Spleen (tissue), 11 donors: ENCODE data around the gene COL8A1. TPM values are rescaled to one million over a fixed set of nuclear protein-coding genes. Genes with fewer than 3 reads are reported as not detected.

Experiments used
- DNase-seq: peaks from one replicate; pipeline ENCODE4 v3.0.0-alpha.2; 2020
- H3K27ac ChIP-seq, 8 donors: fragments of 200-600 bp; sonication (generic) in 7 of 8; 1 replicate in 4 of 8; 2 replicates in 4 of 8; pipeline versions ENCODE4 v1.5.0 to v1.8.0; 2016 to 2021; ENCODE audit warnings: inconsistent platforms in 4 of 8, mild to moderate bottlenecking in 4 of 8, moderate library complexity in 1 of 8
- H3K27me3 ChIP-seq, 7 donors: fragments of 200-600 bp; sonication (generic) in 6 of 7; replicated peaks in 1 of 7; 1 replicate in 4 of 7; 2 replicates in 3 of 7; pipeline versions ENCODE4 v1.5.0 to v1.8.0; 2016 to 2021; ENCODE audit warnings: inconsistent platforms in 3 of 7, mild to moderate bottlenecking in 1 of 7
- H3K36me3 ChIP-seq, 6 donors: fragments of 200-600 bp; sonication (generic) in 5 of 6; 1 replicate in 4 of 6; 2 replicates in 2 of 6; pipeline versions ENCODE4 v1.5.0 to v1.8.0; 2016 to 2021; ENCODE audit warnings: inconsistent platforms in 2 of 6
- H3K4me1 ChIP-seq, 6 donors: fragments of 200-600 bp; sonication (generic) in 5 of 6; 1 replicate in 3 of 6; 2 replicates in 3 of 6; pipeline versions ENCODE4 v1.5.0 to v1.8.0; 2016 to 2021; ENCODE audit warnings: inconsistent platforms in 3 of 6
- H3K4me3 ChIP-seq, 8 donors: fragments of 200-600 bp; sonication (generic) in 7 of 8; 1 replicate in 4 of 8; 2 replicates in 4 of 8; pipeline versions ENCODE4 v1.5.0 to v1.8.0; 2016 to 2021; ENCODE audit warnings: inconsistent platforms in 4 of 8, mild to moderate bottlenecking in 4 of 8, moderate library complexity in 2 of 8
- H3K9me3 ChIP-seq, 8 donors: fragments of 200-600 bp; sonication (generic) in 7 of 8; 1 replicate in 4 of 8; 2 replicates in 4 of 8; pipeline versions ENCODE4 v1.5.0 to v1.8.0; 2016 to 2021; ENCODE audit warnings: inconsistent platforms in 4 of 8
- POLR2A ChIP-seq, 3 donors: fragments of 450-650 bp; IDR thresholded peaks; one replicate each; pipeline ENCODE4 v1.5.1; 2017; ENCODE audit warnings: antibody characterized with exemption in 3 of 3, mild to moderate bottlenecking in 1 of 3
- POLR2AphosphoS5 ChIP-seq, 3 donors: sonication (generic); formaldehyde crosslinking; IDR thresholded peaks; one replicate each; pipeline ENCODE4 v1.5.1; 2017; ENCODE audit warnings: antibody characterized with exemption in 3 of 3
- WGBS, 5 donors: extraction: QIAGEN DNeasy Blood & Tissue Kit in 3 of 5; methylation state at CpG; one replicate each; pipeline versions ENCODE4 v1.1.5 to v1.1.7; 2013 to 2018; 5-methylcytosine and 5-hydroxymethylcytosine counted together
- intact Hi-C: fragments of 100-400 bp; cut with DNase I; formaldehyde crosslinking; loops from one replicate; pipeline ENCODE4 v1.15.0; 2023; ENCODE audit warnings: low total_unique reads
- polyA plus RNA-seq, 3 donors: library from polyadenylated mRNA; stranded (reverse); fragments of 200-250 nt; gene quantifications; one replicate each; pipeline ENCODE4 v1.2.1, GENCODE V29; 2013
- total RNA-seq, 7 donors: library from RNA; depleted of rRNA in 3 of 7; stranded (reverse); fragments of >200 nt in 3 of 7; fragmentation: NEBNext Ultra II Directional in 4 of 7; extraction: Animal tissue kit (Norgen Biotek cat#: 25700) in 4 of 7; gene quantifications; one replicate each; pipeline versions ENCODE4 v1.1.0 to v1.2.1, GENCODE V29; 2016 to 2021
- TF ChIP-seq, protein P1 (sequence below), 11 experiments: fragments of 200-600 bp in 7 of 11; fragments of 450-650 bp in 4 of 11; sonication (generic) in 4 of 11; IDR thresholded peaks in 8 of 11; conservative IDR thresholded peaks in 3 of 11; 1 replicate in 7 of 11; 2 replicates in 4 of 11; pipeline versions ENCODE4 v1.4.0 to v1.8.0; 2016 to 2021; ENCODE audit warnings: antibody characterized with exemption in 11 of 11, inconsistent platforms in 4 of 11, mild to moderate bottlenecking in 1 of 11
- donor health status: healthy with polysubstance abuse.
- donor health status: DM: no; HTN: no; CAD: no; lungs with moderate emphysema.
- donor health status: DM: no; HTN: no; CAD: no.
- donor health status: Bipolar disorder and iron deficiency.
- donor health status: healthy.
- donor health status: DM: no; HTN: no; CAD: no.
- donor health status: DM: yes; HTN: yes; CAD: no.

The COL8A1 gene
- total and polyA plus RNA-seq, 10 donors, result 0.22 to 3.1 (median 1.4) TPM

DNA sequence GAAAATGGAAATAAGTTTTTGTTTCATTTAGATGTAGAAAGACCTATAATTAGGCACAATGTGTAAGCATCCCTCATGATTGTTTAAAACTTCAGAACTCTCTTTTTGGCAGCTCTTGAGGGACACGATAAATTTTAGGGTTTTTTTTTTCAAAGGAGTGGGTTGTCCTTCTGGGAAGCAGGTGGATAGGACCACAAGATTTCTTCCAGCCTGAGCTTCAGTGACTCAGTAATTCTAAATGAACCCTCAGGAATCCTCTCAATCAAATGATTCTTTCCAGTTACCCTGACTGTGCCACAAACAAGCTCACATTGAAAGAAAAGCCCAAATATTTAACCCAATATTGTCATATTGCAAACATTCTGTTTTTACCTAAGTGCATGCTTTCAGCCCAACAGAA is 45.1 kb downstream of the COL8A1 start:
- Histone ChIP-seq H3K27ac (no peak overlapping the region), H3K36me3 (no peaks in the 10 kb centered on the region), H3K4me1 (no peaks in the 10 kb centered on the region), H3K4me3 (no peak overlapping the region), H3K27me3 (peaks cover 0 to 4% (median 0%) of the 10 kb centered on the region in 7 donors), H3K9me3 (no peaks in the 10 kb centered on the region)
- 71 to 85% (median 81%) methylated on average over 1 of the region's 1 CpG for WGBS, 5 donors
- DNase-seq, result no peak
- intact Hi-C loops, result loop anchor here (10.0 kb wide), 1 partner anchor 859 kb away; no protein-coding TSS in a partner anchor
- TF ChIP-seq, protein P1, sequence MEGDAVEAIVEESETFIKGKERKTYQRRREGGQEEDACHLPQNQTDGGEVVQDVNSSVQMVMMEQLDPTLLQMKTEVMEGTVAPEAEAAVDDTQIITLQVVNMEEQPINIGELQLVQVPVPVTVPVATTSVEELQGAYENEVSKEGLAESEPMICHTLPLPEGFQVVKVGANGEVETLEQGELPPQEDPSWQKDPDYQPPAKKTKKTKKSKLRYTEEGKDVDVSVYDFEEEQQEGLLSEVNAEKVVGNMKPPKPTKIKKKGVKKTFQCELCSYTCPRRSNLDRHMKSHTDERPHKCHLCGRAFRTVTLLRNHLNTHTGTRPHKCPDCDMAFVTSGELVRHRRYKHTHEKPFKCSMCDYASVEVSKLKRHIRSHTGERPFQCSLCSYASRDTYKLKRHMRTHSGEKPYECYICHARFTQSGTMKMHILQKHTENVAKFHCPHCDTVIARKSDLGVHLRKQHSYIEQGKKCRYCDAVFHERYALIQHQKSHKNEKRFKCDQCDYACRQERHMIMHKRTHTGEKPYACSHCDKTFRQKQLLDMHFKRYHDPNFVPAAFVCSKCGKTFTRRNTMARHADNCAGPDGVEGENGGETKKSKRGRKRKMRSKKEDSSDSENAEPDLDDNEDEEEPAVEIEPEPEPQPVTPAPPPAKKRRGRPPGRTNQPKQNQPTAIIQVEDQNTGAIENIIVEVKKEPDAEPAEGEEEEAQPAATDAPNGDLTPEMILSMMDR (IDR thresholded peaks at IDR 0.05 in 8 of 11, conservative IDR thresholded peaks at IDR 0.05 in 3 of 11), result no peak
- TF ChIP-seq POLR2A (IDR thresholded peaks at IDR 0.05) (no peak), POLR2AphosphoS5 (IDR thresholded peaks at IDR 0.05) (no peak)

DNA sequence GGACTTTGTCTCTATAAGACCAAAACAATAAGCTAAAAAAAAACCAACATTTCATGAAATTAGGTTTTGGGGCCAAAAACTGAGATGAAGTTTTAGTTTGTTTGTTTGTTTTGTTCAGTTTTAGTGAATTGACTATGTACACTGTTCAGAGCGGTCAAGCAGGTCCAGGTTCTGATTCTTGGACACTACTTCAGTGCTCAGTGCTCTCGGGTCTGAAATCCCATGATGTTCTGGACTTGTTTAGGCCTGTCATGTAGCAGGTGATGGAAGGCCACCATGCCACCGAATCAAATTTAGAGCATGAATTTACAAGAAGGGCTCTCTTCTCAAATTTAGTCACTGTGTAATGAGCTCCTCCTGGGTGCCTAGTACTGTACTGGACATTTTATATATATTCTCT is 45.5 kb downstream of the COL8A1 start:
- Histone ChIP-seq H3K27me3 (peaks cover 0 to 4% (median 0%) of the 10 kb centered on the region in 7 donors), H3K9me3 (no peaks in the 10 kb centered on the region), H3K36me3 (no peaks in the 10 kb centered on the region), H3K4me1 (no peaks in the 10 kb centered on the region), H3K4me3 (no peak overlapping the region), H3K27ac (no peak overlapping the region)
- intact Hi-C loops, result loop anchor here (10.0 kb wide), 1 partner anchor 859 kb away; no protein-coding TSS in a partner anchor
- TF ChIP-seq POLR2A (IDR thresholded peaks at IDR 0.05) (no peak), POLR2AphosphoS5 (IDR thresholded peaks at IDR 0.05) (no peak)
- TF ChIP-seq, protein P1 (IDR thresholded peaks at IDR 0.05 in 8 of 11, conservative IDR thresholded peaks at IDR 0.05 in 3 of 11), result no peak
- DNase-seq, result no peak
- 61 to 87% (median 82%) methylated on average over 3 of the region's 3 CpGs for WGBS, 5 donors

DNA sequence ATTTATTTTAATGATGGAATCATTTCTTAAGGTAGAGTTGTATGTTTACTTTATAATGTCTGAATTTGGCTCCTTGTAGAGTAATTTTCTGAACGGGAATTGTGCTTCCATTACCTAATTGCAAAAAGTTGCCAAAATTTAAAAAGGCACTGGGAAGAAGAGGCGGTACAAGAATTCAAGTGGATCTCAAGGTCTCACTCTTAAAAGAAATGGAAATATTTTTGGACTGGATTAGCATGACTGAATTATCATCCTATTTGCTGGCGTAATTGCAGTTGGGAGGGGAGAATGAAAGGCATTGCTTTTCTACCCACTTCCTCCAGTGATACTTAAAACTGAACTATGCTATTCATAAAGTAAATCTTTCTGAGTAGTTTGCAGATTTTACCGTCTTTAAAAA is 46.2 kb downstream of the COL8A1 start:
- H3K4me1 ChIP-seq, result no peaks in the 10 kb centered on the region
- no peak overlapping the region for H3K4me3 ChIP-seq
- TF ChIP-seq POLR2AphosphoS5 (IDR thresholded peaks at IDR 0.05), result no peak
- intact Hi-C loops, result loop anchor here (5.0 to 10.0 kb wide), 2 partner anchors 187 to 860 kb away; no protein-coding TSS in a partner anchor
- H3K36me3 ChIP-seq, result no peaks in the 10 kb centered on the region
- 57 to 80% (median 75%) methylated on average over 4 of the region's 4 CpGs for WGBS, 5 donors
- DNase-seq, result no peak
- no peak overlapping the region for H3K27ac ChIP-seq
- peaks cover 0 to 4% (median 0%) of the 10 kb centered on the region in 7 donors for H3K27me3 ChIP-seq
- no peaks in the 10 kb centered on the region for H3K9me3 ChIP-seq

DNA sequence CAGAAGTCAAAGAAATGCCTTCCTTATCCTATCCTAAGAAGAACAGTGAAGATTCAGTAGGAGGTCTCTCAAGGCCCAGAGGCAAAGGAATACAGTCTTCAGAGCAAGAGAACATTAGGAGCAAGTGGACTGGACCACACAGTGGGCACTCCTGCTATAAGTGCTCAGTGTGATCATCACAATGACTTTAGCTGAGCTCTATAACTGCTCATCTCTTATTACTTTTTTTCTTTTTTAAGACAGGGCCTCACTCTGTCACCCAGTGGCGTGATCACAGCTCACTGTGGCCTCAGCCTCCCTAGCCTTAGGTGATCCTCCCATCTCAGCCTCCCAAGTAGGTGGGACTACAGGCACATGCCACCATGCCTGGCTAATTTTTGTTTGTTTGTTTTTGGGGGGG is 48.1 kb downstream of the COL8A1 start:
- intact Hi-C loops, result loop anchor here (5.0 to 10.0 kb wide), 2 partner anchors 189 to 862 kb away; no protein-coding TSS in a partner anchor
- H3K27me3 ChIP-seq, result peaks cover 0 to 4% (median 0%) of the 10 kb centered on the region in 7 donors
- TF ChIP-seq POLR2A (IDR thresholded peaks at IDR 0.05) (no peak), POLR2AphosphoS5 (IDR thresholded peaks at IDR 0.05) (no peak)
- TF ChIP-seq, protein P1 (IDR thresholded peaks at IDR 0.05 in 8 of 11, conservative IDR thresholded peaks at IDR 0.05 in 3 of 11), result no peak
- H3K36me3 ChIP-seq, result no peaks in the 10 kb centered on the region
- 52 to 91% (median 55%) methylated on average over 1 of the region's 1 CpG for WGBS, 5 donors
- no peaks in the 10 kb centered on the region for H3K4me1 ChIP-seq
- no peak for DNase-seq
- no peak overlapping the region for H3K27ac ChIP-seq
- no peak overlapping the region for H3K4me3 ChIP-seq
- no peaks in the 10 kb centered on the region for H3K9me3 ChIP-seq
